ENCODE data around the gene MTURN.
A peak's percentile ranks its signal among the peaks of the same experiment; 100 is the strongest.

The MTURN gene

GRCh38 chr7:30162133-30162532, 27.3 kb downstream of the MTURN start:
- no peak for DNase-seq (ENCODE audit: low spot score)

GRCh38 chr7:30162622-30163124, 27.9 kb downstream of the MTURN start:
- no peak for DNase-seq (ENCODE audit: low spot score)

- DNase-seq (ENCODE audit: low spot score) = no peak
Observed at GRCh38 chr7:30163231-30163894, 28.6 kb downstream of the MTURN start.

GRCh38 chr7:30164567-30164966, 29.8 kb downstream of the MTURN start:
- DNase-seq (ENCODE audit: low spot score) = peak; percentile 61

GRCh38 chr7:30165590-30165989, 30.8 kb downstream of the MTURN start:
- DNase-seq (ENCODE audit: low spot score) = no peak

- DNase-seq (ENCODE audit: low spot score) = no peak
Observed at GRCh38 chr7:30166155-30166840, 31.5 kb downstream of the MTURN start.

- no peak for DNase-seq (ENCODE audit: low spot score)
Observed at GRCh38 chr7:30166841-30167235, 32.1 kb downstream of the MTURN start.

GRCh38 chr7:30167901-30168300, 33.1 kb downstream of the MTURN start:
- no peak for DNase-seq (ENCODE audit: low spot score)

- no peak for DNase-seq (ENCODE audit: low spot score)
Observed at GRCh38 chr7:30168835-30169573, 34.2 kb downstream of the MTURN start.

GRCh38 chr7:30169579-30169978, 34.8 kb downstream of the MTURN start:
- no peak for DNase-seq (ENCODE audit: low spot score)

GRCh38 chr7:30170476-30171205, 35.9 kb downstream of the MTURN start:
- DNase-seq (ENCODE audit: low spot score) = no peak

GRCh38 chr7:30171766-30172447, 37.1 kb downstream of the MTURN start:
- no peak for DNase-seq (ENCODE audit: low spot score)

- DNase-seq (ENCODE audit: low spot score) = no peak
Observed at GRCh38 chr7:30172451-30172850, 37.7 kb downstream of the MTURN start.

- no peak for DNase-seq (ENCODE audit: low spot score)
Observed at GRCh38 chr7:30173058-30173897, 38.5 kb downstream of the MTURN start.

GRCh38 chr7:30175180-30175579, 40.4 kb downstream of the MTURN start:
- no peak for DNase-seq (ENCODE audit: low spot score)

- no peak for DNase-seq (ENCODE audit: low spot score)
Observed at GRCh38 chr7:30175636-30176147, 40.9 kb downstream of the MTURN start.

GRCh38 chr7:30176463-30177109, 41.8 kb downstream of the MTURN start:
- no peak for DNase-seq (ENCODE audit: low spot score)

- DNase-seq (ENCODE audit: low spot score) = no peak
Observed at GRCh38 chr7:30177186-30177585, 42.4 kb downstream of the MTURN start.

GRCh38 chr7:30177965-30178364, 43.2 kb downstream of the MTURN start:
- no peak for DNase-seq (ENCODE audit: low spot score)
